ENCODE data around the gene CCDC57. TPM values are rescaled to one million over a fixed set of nuclear protein-coding genes. Genes with fewer than 3 reads are reported as not detected.

The CCDC57 gene
- total and polyA plus RNA-seq, 2 of the 4 experiments (the other 2 are of a cell fraction) = 7.3 to 31.3 TPM

DNA sequence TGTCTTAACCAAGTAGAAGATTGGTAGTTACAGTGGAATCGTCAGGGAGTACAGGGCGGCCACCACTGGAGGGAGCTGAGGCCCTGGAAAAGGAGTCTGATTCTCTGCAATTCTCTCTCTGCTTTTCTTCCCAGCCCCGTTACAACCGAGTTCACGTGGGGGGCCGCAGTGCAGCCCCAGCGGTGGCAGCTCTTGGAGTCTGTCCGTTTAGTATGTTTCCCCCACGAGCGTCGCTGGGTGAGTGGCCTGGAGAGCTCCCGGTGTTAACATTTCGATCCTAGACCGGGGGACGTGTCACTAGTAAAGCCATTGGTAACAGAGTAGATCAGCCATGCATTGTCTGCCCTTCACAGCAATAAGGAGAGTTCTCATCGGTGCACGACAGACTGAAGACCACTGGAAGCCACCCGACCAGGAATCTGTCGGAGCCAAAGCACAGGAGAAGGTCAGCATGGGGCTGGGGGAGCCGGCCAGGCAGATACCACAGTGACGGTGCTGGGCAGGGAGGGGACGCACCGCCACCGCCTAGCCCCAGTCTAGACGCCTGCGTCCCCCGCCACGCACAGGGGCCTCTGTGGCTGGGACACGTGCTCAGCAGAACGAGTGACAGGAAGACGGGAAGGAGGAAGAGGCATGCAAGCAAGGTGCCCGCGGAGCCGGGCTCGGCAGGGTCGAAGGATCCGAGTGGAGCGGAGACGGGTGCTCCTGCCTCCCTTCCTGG is 31.9 kb upstream of the CCDC57 start:
- Histone ChIP-seq H3K18ac (ENCODE audit: low read depth, low read length) (no peak overlapping the region), H2BK15ac (ENCODE audit: low read depth, low read length) (no peak overlapping the region), H2BK120ac (ENCODE audit: low read depth, low read length) (no peak overlapping the region), H3K4me1 (ENCODE audit: control insufficient read depth, insufficient read depth, low read length) (peaks cover 32% of the 10 kb centered on the region), H3K4ac (ENCODE audit: low read depth, low read length) (no peak overlapping the region; the same call in 1 of the 2 replicates), H3K4me3 (ENCODE audit: insufficient read depth, low read depth, low read length) (no peak overlapping the region), H3K36me3 (ENCODE audit: control insufficient read depth, insufficient read depth, low read length) (peaks cover 77% of the 10 kb centered on the region), H3K4me2 (ENCODE audit: low read depth, low read length) (no peak overlapping the region), H3K23ac (ENCODE audit: low read depth, low read length) (no peak overlapping the region), H3K14ac (replicated peaks; ENCODE audit: low read depth, low read length) (no peak overlapping the region), H3K9ac (ENCODE audit: low read depth, low read length) (no peak overlapping the region), H3K9me3 (ENCODE audit: control insufficient read depth, insufficient read depth, low read length) (no peaks in the 10 kb centered on the region), H2BK20ac (ENCODE audit: low read depth, low read length) (no peak overlapping the region), H3K27me3 (ENCODE audit: control insufficient read depth, insufficient read depth, low read length) (no peaks in the 10 kb centered on the region), H4K5ac (ENCODE audit: low read depth, low read length) (no peak overlapping the region), H3K79me1 (ENCODE audit: low read depth in 1 of 2, low read length in 2 of 2) (peaks cover 10 to 92% of the 10 kb centered on the region in 2 experiments; a peak in 3 of 4 replicates), H4K20me1 (ENCODE audit: insufficient read depth, low read length) (peaks cover 100% of the 10 kb centered on the region), H4K91ac (ENCODE audit: insufficient read depth, low read depth, low read length) (no peak overlapping the region), H3K9me1 (ENCODE audit: insufficient read depth, low read length) (peaks cover 5% of the 10 kb centered on the region; the same call in 1 of the 2 replicates), H4K8ac (ENCODE audit: low read depth in 2 of 2, low read length in 2 of 2) (no peak overlapping the region), H3K27ac (ENCODE audit: insufficient read depth, low read length) (no peak overlapping the region), H2AK9ac (replicated peaks; ENCODE audit: low read depth, low read length, poor library complexity) (no peak overlapping the region), H2AFZ (replicated peaks; ENCODE audit: low read length, poor library complexity) (peak overlapping the region; percentile 29), H2BK5ac (ENCODE audit: low read depth, low read length, poor library complexity, severe bottlenecking) (no peak overlapping the region), H2AK5ac (ENCODE audit: low read depth, low read length) (no peak overlapping the region), H3K56ac (ENCODE audit: extremely low read depth, insufficient read depth, low read length) (no peak overlapping the region)
- in situ Hi-C loops (cut with MboI; ENCODE audit: low sequenced_read_pairs) = no loop called here
- DNase-seq = no peak
- intact Hi-C loops (cut with micrococcal nuclease) = loop anchor here (5.0 kb wide), 3 partner anchors 37 to 168 kb away; no protein-coding TSS in a partner anchor
- dilution Hi-C loops (cut with HindIII; ENCODE audit: low sequenced_read_pairs, unreplicated experiment) = no loop called here
- no peak for ATAC-seq (ENCODE audit: low read depth)
- BruUV-seq (replicated peaks) = no TSS peak
- POLR2A ChIA-PET (ENCODE audit: unreplicated experiment) = interaction anchor here (0.5 kb wide), 1 partner anchor 11 kb away, joined by 3 read pairs; no protein-coding TSS in a partner anchor
- CTCF ChIA-PET = no interaction called here
- WGBS, 2 experiments (ENCODE audit: extremely low coverage in 2 of 2, insufficient read length in 1 of 2) = 86% methylated on average over 13 of the region's 39 CpGs; no CpG with 5 or more reads in 1 of the 2 experiments
- TF ChIP-seq BHLHE40 (IDR thresholded peaks at IDR 0.05; ENCODE audit: low read depth, low read length) (no peak), MXI1 (IDR thresholded peaks at IDR 0.05; ENCODE audit: borderline replicate concordance, low read depth, low read length) (no peak), SMC3 (IDR thresholded peaks at IDR 0.05; ENCODE audit: low read depth, low read length) (peak; percentile 42), CEBPB (IDR thresholded peaks at IDR 0.05; ENCODE audit: low read depth, low read length) (no peak), ELK1 (IDR thresholded peaks at IDR 0.05; ENCODE audit: borderline replicate concordance, low read depth, low read length) (no peak), CHD1 (IDR thresholded peaks at IDR 0.05; ENCODE audit: low read depth, low read length) (no peak), NFE2L2 (IDR thresholded peaks at IDR 0.05; ENCODE audit: low read depth, low read length) (no peak), RCOR1 (IDR thresholded peaks at IDR 0.05; ENCODE audit: insufficient replicate concordance, low read length) (no peak), MAZ (IDR thresholded peaks at IDR 0.05; ENCODE audit: borderline replicate concordance, low read depth, low read length) (no peak), RAD21 (IDR thresholded peaks at IDR 0.05; ENCODE audit: low read length) (peak; percentile 56), FOS (IDR thresholded peaks at IDR 0.05; ENCODE audit: low read depth, low read length) (no peak), POLR2A (IDR thresholded peaks at IDR 0.05; ENCODE audit: low read depth, low read length) (peak; percentile 42; the same call in 1 of the 2 replicates), MAFK (IDR thresholded peaks at IDR 0.05; ENCODE audit: low read depth, low read length) (no peak)
- TF ChIP-seq, protein P1, sequence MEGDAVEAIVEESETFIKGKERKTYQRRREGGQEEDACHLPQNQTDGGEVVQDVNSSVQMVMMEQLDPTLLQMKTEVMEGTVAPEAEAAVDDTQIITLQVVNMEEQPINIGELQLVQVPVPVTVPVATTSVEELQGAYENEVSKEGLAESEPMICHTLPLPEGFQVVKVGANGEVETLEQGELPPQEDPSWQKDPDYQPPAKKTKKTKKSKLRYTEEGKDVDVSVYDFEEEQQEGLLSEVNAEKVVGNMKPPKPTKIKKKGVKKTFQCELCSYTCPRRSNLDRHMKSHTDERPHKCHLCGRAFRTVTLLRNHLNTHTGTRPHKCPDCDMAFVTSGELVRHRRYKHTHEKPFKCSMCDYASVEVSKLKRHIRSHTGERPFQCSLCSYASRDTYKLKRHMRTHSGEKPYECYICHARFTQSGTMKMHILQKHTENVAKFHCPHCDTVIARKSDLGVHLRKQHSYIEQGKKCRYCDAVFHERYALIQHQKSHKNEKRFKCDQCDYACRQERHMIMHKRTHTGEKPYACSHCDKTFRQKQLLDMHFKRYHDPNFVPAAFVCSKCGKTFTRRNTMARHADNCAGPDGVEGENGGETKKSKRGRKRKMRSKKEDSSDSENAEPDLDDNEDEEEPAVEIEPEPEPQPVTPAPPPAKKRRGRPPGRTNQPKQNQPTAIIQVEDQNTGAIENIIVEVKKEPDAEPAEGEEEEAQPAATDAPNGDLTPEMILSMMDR (conservative IDR thresholded peaks at IDR 0.05; ENCODE audit: low read depth, low read length) = peak; percentile 56
- TF ChIP-seq, protein P2, sequence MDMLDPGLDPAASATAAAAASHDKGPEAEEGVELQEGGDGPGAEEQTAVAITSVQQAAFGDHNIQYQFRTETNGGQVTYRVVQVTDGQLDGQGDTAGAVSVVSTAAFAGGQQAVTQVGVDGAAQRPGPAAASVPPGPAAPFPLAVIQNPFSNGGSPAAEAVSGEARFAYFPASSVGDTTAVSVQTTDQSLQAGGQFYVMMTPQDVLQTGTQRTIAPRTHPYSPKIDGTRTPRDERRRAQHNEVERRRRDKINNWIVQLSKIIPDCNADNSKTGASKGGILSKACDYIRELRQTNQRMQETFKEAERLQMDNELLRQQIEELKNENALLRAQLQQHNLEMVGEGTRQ (IDR thresholded peaks at IDR 0.05; ENCODE audit: low read depth, low read length) = 0 out of 2 replicates have a peak, but pooled peaks have one; percentile 0

All from IMR-90 (cell line).